Liver (tissue), 9 donors: Measurements from ENCODE around the gene PRRT3. TPM values are rescaled to one million over a fixed set of nuclear protein-coding genes. Genes with fewer than 3 reads are reported as not detected.

Source experiments
- DNase-seq: peaks from one replicate; pipeline ENCODE4 v3.0.0-alpha.2; 2017; ENCODE audit warnings: low spot score
- H3K27ac ChIP-seq, 2 donors: one replicate each; pipeline ENCODE4 v1.7.0; 2013; ENCODE audit warnings: inconsistent platforms in 2 of 2, low read length in 2 of 2, control low read depth in 1 of 2, low read depth in 1 of 2, mild to moderate bottlenecking in 1 of 2
- H3K27me3 ChIP-seq, 4 donors: one replicate each; pipeline versions ENCODE4 v1.6.1 to v1.7.0; 2013; ENCODE audit warnings: low read length in 3 of 4, inconsistent platforms in 1 of 4, mild to moderate bottlenecking in 1 of 4, moderate library complexity in 1 of 4; ENCODE audit not compliant: control insufficient read depth in 4 of 4, insufficient read depth in 4 of 4
- H3K36me3 ChIP-seq, 4 donors: one replicate each; pipeline versions ENCODE4 v1.6.1 to v1.7.0; 2013; ENCODE audit warnings: low read length in 3 of 4, mild to moderate bottlenecking in 3 of 4, low read depth in 1 of 4, moderate library complexity in 1 of 4; ENCODE audit not compliant: control insufficient read depth in 4 of 4, insufficient read depth in 3 of 4
- H3K4me1 ChIP-seq, 4 donors: one replicate each; pipeline versions ENCODE4 v1.6.1 to v1.7.0; 2013; ENCODE audit warnings: low read length in 3 of 4, mild to moderate bottlenecking in 3 of 4, moderate library complexity in 1 of 4; ENCODE audit not compliant: control insufficient read depth in 4 of 4, insufficient read depth in 4 of 4
- H3K4me3 ChIP-seq, 3 donors: one replicate each; pipeline versions ENCODE4 v1.6.1 to v1.7.0; 2013; ENCODE audit warnings: low read length in 3 of 3, control low read depth in 1 of 3, low read depth in 1 of 3, mild to moderate bottlenecking in 1 of 3
- H3K9ac ChIP-seq, 2 donors: one replicate each; pipeline ENCODE4 v1.7.0; 2013; ENCODE audit warnings: low read length in 2 of 2, mild to moderate bottlenecking in 2 of 2, moderate library complexity in 2 of 2, control low read depth in 1 of 2, low read depth in 1 of 2
- H3K9me3 ChIP-seq, 4 donors: one replicate each; pipeline versions ENCODE4 v1.6.1 to v1.7.0; 2013; ENCODE audit warnings: low read length in 3 of 4; ENCODE audit not compliant: control insufficient read depth in 4 of 4
- ATF3 ChIP-seq: IDR thresholded peaks from 2 replicates; pipeline ENCODE4 v1.6.1; 2016; ENCODE audit warnings: antibody characterized with exemption
- CTCF ChIP-seq: fragments of 150-350 bp; IDR thresholded peaks from 2 replicates; pipeline ENCODE4 v1.5.1; 2017; ENCODE audit warnings: improper control_type of control experiment, low read depth, low read length; ENCODE audit not compliant: missing input control
- EGR1 ChIP-seq, 2 donors: IDR thresholded peaks; 2 replicates each; pipeline ENCODE4 v1.6.1; 2016 to 2018; ENCODE audit warnings: antibody characterized with exemption in 2 of 2, low read depth in 2 of 2
- FOXA2 ChIP-seq: IDR thresholded peaks from 2 replicates; pipeline ENCODE4 v1.6.1; 2016; ENCODE audit warnings: antibody characterized with exemption
- GABPA ChIP-seq, 2 donors: IDR thresholded peaks in 1 of 2; conservative IDR thresholded peaks in 1 of 2; 2 replicates each; pipeline ENCODE4 v1.6.1; 2016; ENCODE audit warnings: antibody characterized with exemption in 2 of 2, mild to moderate bottlenecking in 1 of 2, moderate library complexity in 1 of 2
- HNF4A ChIP-seq, 2 donors: conservative IDR thresholded peaks; 2 replicates each; pipeline ENCODE4 v1.6.1; 2016; ENCODE audit warnings: antibody characterized with exemption in 2 of 2, mild to moderate bottlenecking in 2 of 2
- HNF4G ChIP-seq: IDR thresholded peaks from 2 replicates; pipeline ENCODE4 v1.6.1; 2016; ENCODE audit warnings: antibody characterized with exemption
- JUND ChIP-seq, 2 donors: IDR thresholded peaks; 2 replicates each; pipeline ENCODE4 v1.6.1; 2016; ENCODE audit warnings: antibody characterized with exemption in 2 of 2
- RAD21 ChIP-seq, 2 donors: IDR thresholded peaks; 2 replicates each; pipeline ENCODE4 v1.6.1; 2016; ENCODE audit warnings: antibody characterized with exemption in 2 of 2, mild to moderate bottlenecking in 2 of 2
- RXRA ChIP-seq, 2 donors: IDR thresholded peaks; 2 replicates each; pipeline ENCODE4 v1.6.1; 2017 to 2018; ENCODE audit warnings: antibody characterized with exemption in 2 of 2, mild to moderate bottlenecking in 1 of 2
- SP1 ChIP-seq: IDR thresholded peaks from 2 replicates; pipeline ENCODE4 v1.6.1; 2018; ENCODE audit warnings: antibody characterized with exemption, mild to moderate bottlenecking
- TAF1 ChIP-seq: conservative IDR thresholded peaks from 2 replicates; pipeline ENCODE4 v1.6.1; 2016; ENCODE audit warnings: antibody characterized with exemption, mild to moderate bottlenecking
- YY1 ChIP-seq: IDR thresholded peaks from 2 replicates; pipeline ENCODE4 v1.6.1; 2016; ENCODE audit warnings: antibody characterized with exemption, mild to moderate bottlenecking
- WGBS: extraction: QIAGEN DNeasy Blood & Tissue Kit; methylation state at CpG from one replicate; pipeline ENCODE4 v1.1.7; 2013; 5-methylcytosine and 5-hydroxymethylcytosine counted together
- polyA plus RNA-seq, 2 donors: library from polyadenylated mRNA; stranded (reverse) in 1 of 2; unstranded in 1 of 2; fragments of 200-250 nt in 1 of 2; fragments of >200 nt in 1 of 2; fragmentation: Nextera tagmentation in 1 of 2; extraction: Ambion mirVana in 1 of 2; gene quantifications; one replicate each; pipeline versions ENCODE4 v1.2.1 to v1.2.3, GENCODE V29; 2013 to 2015
- total RNA-seq, 2 donors: library from RNA; depleted of rRNA; stranded (reverse); fragments of >200 nt; gene quantifications; one replicate each; pipeline ENCODE4 v1.2.3, GENCODE V29; 2014
- TF ChIP-seq, protein P1 (sequence below): IDR thresholded peaks from 2 replicates; pipeline ENCODE4 v1.6.1; 2016; ENCODE audit warnings: antibody characterized with exemption
- TF ChIP-seq, protein P2 (sequence below): IDR thresholded peaks from 2 replicates; pipeline ENCODE4 v1.6.1; 2016; ENCODE audit warnings: antibody characterized with exemption
- TF ChIP-seq, protein P3 (sequence below): IDR thresholded peaks from 2 replicates; pipeline ENCODE4 v1.6.1; 2016; ENCODE audit warnings: antibody characterized with exemption, mild to moderate bottlenecking
- donor health status: healthy.
- donor health status: healthy.
- donor health status: healthy.
- donor health status: healthy.
- donor health status: healthy.

PRRT3 gene
- total and polyA plus RNA-seq, 4 donors = 0.14 to 0.79 (median 0.24) TPM

DNA sequence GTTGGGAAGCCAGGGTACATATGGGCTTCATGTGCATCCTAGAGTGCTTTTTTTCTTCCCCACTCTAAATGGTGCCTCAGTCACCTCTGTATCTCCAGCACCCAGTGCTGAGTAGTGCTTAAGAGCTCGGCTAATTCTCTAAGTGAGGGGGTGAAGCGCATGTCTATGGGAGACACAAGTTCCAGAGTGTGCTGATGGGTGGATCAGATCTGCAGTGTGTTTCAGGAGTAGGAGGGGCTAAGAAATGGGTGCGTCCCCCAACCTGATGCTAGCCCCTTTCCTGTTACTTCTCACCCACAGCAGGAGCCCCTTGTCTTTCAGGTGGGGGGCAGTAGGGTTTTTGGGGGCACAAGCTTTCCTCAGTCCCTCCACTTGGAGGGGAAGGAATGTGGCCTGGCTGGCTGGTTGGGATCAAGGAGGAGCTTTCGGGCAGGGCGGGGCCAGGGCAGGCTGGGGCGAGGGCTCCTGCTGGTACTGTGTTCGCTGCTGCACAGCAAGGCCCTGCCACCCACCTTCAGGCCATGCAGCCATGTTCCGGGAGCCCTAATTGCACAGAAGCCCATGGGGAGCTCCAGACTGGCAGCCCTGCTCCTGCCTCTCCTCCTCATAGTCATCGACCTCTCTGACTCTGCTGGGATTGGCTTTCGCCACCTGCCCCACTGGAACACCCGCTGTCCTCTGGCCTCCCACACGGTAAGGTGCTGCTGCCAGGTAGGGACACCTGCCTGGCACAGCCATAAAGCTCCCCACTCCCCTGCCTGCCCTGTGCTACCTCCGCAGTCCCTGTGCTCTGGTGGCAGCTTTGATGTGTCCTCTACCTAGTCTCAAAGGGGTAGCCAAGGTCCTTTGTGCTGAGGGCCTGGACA is 49.6 kb downstream of the PRRT3 start, which contains the start of gene IL17RE:
Gene IL17RE (plus strand): TSS at position 477 of the 866 bp plus-strand sequence. CDS start 85 bp downstream, at position 562.
- no peak within 1 kb of the TSS for H3K4me3 ChIP-seq
- H3K36me3 ChIP-seq = no peaks in the 10 kb centered on the region
- no peak within 1 kb of the TSS for H3K9ac ChIP-seq
- DNase-seq = no peak
- H3K27ac ChIP-seq = peak within 1 kb of the TSS; percentile 9 to 26
- H3K9me3 ChIP-seq = no peaks in the 10 kb centered on the region
- WGBS = 45% methylated on average over 13 of the region's 13 CpGs
- no peak for TF ChIP-seq JUND (IDR thresholded peaks at IDR 0.05)
- TF ChIP-seq, protein P1, sequence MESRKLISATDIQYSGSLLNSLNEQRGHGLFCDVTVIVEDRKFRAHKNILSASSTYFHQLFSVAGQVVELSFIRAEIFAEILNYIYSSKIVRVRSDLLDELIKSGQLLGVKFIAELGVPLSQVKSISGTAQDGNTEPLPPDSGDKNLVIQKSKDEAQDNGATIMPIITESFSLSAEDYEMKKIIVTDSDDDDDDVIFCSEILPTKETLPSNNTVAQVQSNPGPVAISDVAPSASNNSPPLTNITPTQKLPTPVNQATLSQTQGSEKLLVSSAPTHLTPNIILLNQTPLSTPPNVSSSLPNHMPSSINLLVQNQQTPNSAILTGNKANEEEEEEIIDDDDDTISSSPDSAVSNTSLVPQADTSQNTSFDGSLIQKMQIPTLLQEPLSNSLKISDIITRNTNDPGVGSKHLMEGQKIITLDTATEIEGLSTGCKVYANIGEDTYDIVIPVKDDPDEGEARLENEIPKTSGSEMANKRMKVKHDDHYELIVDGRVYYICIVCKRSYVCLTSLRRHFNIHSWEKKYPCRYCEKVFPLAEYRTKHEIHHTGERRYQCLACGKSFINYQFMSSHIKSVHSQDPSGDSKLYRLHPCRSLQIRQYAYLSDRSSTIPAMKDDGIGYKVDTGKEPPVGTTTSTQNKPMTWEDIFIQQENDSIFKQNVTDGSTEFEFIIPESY = no peak
- peak in 1 of 2 donors; percentile 41 for TF ChIP-seq HNF4A (conservative IDR thresholded peaks at IDR 0.05)
- TF ChIP-seq RXRA (IDR thresholded peaks at IDR 0.05) = peak in 1 of 2 donors; percentile 8
- TF ChIP-seq RAD21 (IDR thresholded peaks at IDR 0.05) = no peak
- TF ChIP-seq, protein P2, sequence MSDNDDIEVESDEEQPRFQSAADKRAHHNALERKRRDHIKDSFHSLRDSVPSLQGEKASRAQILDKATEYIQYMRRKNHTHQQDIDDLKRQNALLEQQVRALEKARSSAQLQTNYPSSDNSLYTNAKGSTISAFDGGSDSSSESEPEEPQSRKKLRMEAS = no peak
- no peak for TF ChIP-seq ATF3
- no peak for TF ChIP-seq FOXA2
- no peaks in the 10 kb centered on the region for H3K27me3 ChIP-seq
- H3K4me1 ChIP-seq = peaks cover 14 to 41% (median 37%) of the 10 kb centered on the region in 4 donors

DNA sequence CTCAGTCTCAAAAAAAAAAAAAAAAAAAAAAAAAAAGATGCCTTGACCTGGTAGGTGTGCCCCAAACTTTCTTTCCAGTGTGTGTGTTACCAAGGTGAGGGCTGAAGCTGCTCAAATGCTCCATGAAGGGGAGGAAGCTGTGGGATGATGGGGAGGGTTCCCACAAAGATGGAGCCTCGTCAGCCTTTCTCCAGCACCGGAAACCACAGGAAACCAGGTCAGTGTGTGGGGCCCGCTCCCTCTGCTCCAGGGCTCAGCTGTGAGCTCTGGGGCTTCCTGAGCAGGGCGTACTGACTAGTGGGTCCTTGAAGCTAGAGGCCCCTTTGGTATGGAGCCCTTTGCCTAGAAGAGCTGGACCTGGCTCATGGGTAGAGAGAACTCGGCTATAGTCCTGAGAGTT is 50.2 kb downstream of the PRRT3 start:
- Histone ChIP-seq H3K9ac (no peak overlapping the region), H3K27me3 (no peaks in the 10 kb centered on the region), H3K27ac (no peak overlapping the region), H3K9me3 (no peaks in the 10 kb centered on the region), H3K4me1 (peaks cover 15 to 45% (median 40%) of the 10 kb centered on the region in 4 donors), H3K36me3 (no peaks in the 10 kb centered on the region), H3K4me3 (no peak overlapping the region)
- DNase-seq = no peak
- TF ChIP-seq RAD21 (IDR thresholded peaks at IDR 0.05) (no peak), HNF4A (conservative IDR thresholded peaks at IDR 0.05) (no peak), JUND (IDR thresholded peaks at IDR 0.05) (no peak), FOXA2 (no peak), HNF4G (no peak), GABPA (IDR thresholded peaks at IDR 0.05 in 1 of 2, conservative IDR thresholded peaks at IDR 0.05 in 1 of 2) (no peak), EGR1 (IDR thresholded peaks at IDR 0.05; ENCODE audit: low read depth in 2 of 2) (no peak), ATF3 (no peak), CTCF (no peak), YY1 (no peak), SP1 (no peak), TAF1 (no peak), RXRA (IDR thresholded peaks at IDR 0.05) (no peak)
- TF ChIP-seq, protein P1 = no peak
- TF ChIP-seq, protein P3, sequence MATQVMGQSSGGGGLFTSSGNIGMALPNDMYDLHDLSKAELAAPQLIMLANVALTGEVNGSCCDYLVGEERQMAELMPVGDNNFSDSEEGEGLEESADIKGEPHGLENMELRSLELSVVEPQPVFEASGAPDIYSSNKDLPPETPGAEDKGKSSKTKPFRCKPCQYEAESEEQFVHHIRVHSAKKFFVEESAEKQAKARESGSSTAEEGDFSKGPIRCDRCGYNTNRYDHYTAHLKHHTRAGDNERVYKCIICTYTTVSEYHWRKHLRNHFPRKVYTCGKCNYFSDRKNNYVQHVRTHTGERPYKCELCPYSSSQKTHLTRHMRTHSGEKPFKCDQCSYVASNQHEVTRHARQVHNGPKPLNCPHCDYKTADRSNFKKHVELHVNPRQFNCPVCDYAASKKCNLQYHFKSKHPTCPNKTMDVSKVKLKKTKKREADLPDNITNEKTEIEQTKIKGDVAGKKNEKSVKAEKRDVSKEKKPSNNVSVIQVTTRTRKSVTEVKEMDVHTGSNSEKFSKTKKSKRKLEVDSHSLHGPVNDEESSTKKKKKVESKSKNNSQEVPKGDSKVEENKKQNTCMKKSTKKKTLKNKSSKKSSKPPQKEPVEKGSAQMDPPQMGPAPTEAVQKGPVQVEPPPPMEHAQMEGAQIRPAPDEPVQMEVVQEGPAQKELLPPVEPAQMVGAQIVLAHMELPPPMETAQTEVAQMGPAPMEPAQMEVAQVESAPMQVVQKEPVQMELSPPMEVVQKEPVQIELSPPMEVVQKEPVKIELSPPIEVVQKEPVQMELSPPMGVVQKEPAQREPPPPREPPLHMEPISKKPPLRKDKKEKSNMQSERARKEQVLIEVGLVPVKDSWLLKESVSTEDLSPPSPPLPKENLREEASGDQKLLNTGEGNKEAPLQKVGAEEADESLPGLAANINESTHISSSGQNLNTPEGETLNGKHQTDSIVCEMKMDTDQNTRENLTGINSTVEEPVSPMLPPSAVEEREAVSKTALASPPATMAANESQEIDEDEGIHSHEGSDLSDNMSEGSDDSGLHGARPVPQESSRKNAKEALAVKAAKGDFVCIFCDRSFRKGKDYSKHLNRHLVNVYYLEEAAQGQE = no peak
- TF ChIP-seq, protein P2 = no peak
- whole genome bisulfite sequencing = 72% methylated on average over 5 of the region's 5 CpGs
